ENCODE results near the gene GPR137B.

- TF ChIP-seq, protein P1, sequence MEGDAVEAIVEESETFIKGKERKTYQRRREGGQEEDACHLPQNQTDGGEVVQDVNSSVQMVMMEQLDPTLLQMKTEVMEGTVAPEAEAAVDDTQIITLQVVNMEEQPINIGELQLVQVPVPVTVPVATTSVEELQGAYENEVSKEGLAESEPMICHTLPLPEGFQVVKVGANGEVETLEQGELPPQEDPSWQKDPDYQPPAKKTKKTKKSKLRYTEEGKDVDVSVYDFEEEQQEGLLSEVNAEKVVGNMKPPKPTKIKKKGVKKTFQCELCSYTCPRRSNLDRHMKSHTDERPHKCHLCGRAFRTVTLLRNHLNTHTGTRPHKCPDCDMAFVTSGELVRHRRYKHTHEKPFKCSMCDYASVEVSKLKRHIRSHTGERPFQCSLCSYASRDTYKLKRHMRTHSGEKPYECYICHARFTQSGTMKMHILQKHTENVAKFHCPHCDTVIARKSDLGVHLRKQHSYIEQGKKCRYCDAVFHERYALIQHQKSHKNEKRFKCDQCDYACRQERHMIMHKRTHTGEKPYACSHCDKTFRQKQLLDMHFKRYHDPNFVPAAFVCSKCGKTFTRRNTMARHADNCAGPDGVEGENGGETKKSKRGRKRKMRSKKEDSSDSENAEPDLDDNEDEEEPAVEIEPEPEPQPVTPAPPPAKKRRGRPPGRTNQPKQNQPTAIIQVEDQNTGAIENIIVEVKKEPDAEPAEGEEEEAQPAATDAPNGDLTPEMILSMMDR (IDR thresholded peaks at IDR 0.05) = no peak
- TF ChIP-seq POLR2A (IDR thresholded peaks at IDR 0.05) = no peak
Measured at GRCh38 chr1:236101233-236102200, 40.8 kb upstream of the GPR137B start.

Data from adrenal gland (tissue), 5 donors.